PC-9 (cell line): ENCODE measurements around the gene SIPA1.
"Not testable (repeated sequence)": the region's sequence is repeated elsewhere in the genome, so short reads cannot be mapped to it uniquely, and the experiment has no call there.

Experiments
- EZH2 ChIP-seq: fragments of 200-600 bp; sonication (generic); IDR thresholded peaks from 2 replicates; pipeline ENCODE4 v1.8.0; 2017; ENCODE audit warnings: antibody characterized with exemption, low read depth
- TF ChIP-seq, protein P1 (sequence below): fragments of 200-600 bp; sonication (generic); conservative IDR thresholded peaks from 2 replicates; pipeline ENCODE4 v1.6.1; 2017; ENCODE audit warnings: mixed run types, antibody characterized with exemption, mild to moderate bottlenecking, moderate library complexity

DNA sequence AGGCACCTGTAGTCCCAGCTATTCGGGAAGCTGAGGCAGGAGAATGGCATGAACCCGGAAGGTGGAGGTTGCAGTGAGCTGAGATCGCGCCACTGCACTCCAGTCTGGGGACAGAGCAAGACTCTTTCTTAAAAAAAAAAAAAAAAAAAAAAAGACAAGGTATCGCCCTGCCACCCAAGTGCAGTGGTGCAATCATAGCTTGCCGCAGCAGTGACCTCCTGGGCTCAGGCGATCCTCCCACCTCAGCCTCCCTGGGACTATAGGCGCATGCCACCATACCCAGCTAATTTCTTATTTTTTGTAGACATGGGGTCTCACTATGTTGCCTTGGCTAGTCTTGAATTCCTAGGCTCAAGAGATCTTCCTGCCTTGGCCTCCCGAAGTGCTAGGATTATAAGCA, 23.0 kb downstream of the SIPA1 start:
- TF ChIP-seq, protein P1, sequence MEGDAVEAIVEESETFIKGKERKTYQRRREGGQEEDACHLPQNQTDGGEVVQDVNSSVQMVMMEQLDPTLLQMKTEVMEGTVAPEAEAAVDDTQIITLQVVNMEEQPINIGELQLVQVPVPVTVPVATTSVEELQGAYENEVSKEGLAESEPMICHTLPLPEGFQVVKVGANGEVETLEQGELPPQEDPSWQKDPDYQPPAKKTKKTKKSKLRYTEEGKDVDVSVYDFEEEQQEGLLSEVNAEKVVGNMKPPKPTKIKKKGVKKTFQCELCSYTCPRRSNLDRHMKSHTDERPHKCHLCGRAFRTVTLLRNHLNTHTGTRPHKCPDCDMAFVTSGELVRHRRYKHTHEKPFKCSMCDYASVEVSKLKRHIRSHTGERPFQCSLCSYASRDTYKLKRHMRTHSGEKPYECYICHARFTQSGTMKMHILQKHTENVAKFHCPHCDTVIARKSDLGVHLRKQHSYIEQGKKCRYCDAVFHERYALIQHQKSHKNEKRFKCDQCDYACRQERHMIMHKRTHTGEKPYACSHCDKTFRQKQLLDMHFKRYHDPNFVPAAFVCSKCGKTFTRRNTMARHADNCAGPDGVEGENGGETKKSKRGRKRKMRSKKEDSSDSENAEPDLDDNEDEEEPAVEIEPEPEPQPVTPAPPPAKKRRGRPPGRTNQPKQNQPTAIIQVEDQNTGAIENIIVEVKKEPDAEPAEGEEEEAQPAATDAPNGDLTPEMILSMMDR, result not testable (repeated sequence)
- TF ChIP-seq EZH2, result not testable (repeated sequence)
